A549 treated with RU486 at 1 μM for 4 hours (cell line): ENCODE results near the gene PCDH8. TPM values are rescaled to one million over a fixed set of nuclear protein-coding genes. Genes with fewer than 3 reads are reported as not detected.

Source experiments
- total RNA-seq: library from RNA; stranded (reverse); fragments of 200-300 nt; extraction: Qiagen RNA extraction; gene quantifications from 5 replicates; pipeline ENCODE4 v1.2.3, GENCODE V29; 2022; ENCODE audit warnings: low read depth

The PCDH8 gene, protein sequence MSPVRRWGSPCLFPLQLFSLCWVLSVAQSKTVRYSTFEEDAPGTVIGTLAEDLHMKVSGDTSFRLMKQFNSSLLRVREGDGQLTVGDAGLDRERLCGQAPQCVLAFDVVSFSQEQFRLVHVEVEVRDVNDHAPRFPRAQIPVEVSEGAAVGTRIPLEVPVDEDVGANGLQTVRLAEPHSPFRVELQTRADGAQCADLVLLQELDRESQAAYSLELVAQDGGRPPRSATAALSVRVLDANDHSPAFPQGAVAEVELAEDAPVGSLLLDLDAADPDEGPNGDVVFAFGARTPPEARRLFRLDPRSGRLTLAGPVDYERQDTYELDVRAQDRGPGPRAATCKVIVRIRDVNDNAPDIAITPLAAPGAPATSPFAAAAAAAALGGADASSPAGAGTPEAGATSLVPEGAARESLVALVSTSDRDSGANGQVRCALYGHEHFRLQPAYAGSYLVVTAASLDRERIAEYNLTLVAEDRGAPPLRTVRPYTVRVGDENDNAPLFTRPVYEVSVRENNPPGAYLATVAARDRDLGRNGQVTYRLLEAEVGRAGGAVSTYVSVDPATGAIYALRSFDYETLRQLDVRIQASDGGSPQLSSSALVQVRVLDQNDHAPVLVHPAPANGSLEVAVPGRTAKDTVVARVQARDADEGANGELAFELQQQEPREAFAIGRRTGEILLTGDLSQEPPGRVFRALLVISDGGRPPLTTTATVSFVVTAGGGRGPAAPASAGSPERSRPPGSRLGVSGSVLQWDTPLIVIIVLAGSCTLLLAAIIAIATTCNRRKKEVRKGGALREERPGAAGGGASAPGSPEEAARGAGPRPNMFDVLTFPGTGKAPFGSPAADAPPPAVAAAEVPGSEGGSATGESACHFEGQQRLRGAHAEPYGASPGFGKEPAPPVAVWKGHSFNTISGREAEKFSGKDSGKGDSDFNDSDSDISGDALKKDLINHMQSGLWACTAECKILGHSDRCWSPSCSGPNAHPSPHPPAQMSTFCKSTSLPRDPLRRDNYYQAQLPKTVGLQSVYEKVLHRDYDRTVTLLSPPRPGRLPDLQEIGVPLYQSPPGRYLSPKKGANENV
- total RNA-seq = not detected in 5 replicates

DNA sequence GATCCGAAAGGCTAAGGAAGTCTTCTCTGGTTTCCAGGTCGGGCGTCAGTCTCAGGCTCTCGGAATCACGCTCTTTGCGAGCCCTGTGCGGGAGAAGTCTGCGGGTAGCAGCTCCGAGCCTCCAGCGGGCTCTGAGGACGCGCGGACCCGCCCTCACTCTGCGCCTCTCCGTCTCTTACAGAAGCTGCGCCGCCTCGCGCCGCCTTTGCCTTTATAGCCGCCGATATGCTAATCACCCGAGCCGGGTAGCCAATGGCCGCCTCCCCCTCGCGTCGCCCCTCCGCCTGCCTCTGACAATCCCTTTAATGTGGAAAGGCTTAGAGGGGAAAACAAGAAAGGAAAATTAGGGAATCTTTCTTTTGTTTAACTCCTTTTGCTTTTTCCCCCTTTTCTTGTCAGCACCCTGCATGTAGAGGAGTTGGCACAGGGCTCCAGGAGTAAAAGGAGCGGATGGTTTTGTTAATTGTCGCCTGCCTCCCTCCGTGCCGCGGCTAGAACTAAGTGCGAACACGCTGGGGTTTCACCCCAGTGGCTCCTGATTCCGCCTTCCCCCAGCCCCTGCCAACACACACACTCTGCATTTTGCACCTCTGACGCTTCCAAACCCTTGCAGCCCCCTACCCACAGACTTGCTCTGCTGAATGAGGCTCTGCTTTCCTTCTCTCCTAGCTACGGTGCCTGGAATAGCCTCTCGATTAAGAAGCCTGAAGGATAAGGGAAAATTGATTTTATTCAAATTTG, at the start of gene PCDH8:
PCDH8 (minus strand) TSS at position 186 of the 741 bp plus-strand sequence. CDS start 204 bp downstream, outside the sequence.

Other genes starting within 250 kb of the PCDH8 start
- gene HNRNPA1L2, start 206.2 kb downstream of the PCDH8 start, total RNA-seq = 5.0 to 6.7 TPM (median 5.6 TPM) in 5 replicates
- gene SUGT1, start 195.8 kb downstream of the PCDH8 start, total RNA-seq = 29.0 to 46.0 TPM (median 43.5 TPM) in 5 replicates
- not detected in 5 replicates for gene CNMD, start 108.8 kb downstream of the PCDH8 start, total RNA-seq
- gene OLFM4, start 180.2 kb upstream of the PCDH8 start, total RNA-seq = not detected in 5 replicates